Measurements from ENCODE around the gene TTYH1.

DNA sequence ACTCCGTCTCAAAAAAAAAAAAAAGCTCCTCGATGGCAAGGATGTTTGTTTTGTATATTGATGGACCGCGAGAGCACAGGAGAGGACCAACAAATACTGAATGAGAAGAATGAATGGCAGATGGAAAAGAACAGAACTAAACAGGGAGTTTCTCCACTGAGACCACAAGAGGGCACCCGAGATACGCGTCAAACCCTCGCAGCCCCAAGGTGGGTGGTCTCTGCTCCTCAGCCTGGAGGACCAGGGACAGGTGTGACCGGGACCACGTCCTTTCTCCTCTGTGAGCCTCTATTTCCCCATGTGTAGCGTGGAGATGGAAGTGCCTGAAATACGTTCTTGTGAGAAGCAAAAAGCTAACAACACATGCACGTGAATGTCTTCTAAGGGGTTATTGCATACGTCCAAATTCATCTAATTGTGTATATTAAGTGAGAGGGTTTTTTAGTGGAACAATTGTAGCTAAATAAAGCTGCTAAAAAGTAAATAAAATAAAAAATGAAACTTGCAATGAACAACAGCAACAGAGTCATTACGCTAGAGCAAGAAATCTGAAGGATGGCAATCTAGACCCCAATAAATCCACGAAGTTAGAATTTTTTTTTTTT lies 66.2 kb downstream of the TTYH1 start:
- TF ChIP-seq, protein P1, sequence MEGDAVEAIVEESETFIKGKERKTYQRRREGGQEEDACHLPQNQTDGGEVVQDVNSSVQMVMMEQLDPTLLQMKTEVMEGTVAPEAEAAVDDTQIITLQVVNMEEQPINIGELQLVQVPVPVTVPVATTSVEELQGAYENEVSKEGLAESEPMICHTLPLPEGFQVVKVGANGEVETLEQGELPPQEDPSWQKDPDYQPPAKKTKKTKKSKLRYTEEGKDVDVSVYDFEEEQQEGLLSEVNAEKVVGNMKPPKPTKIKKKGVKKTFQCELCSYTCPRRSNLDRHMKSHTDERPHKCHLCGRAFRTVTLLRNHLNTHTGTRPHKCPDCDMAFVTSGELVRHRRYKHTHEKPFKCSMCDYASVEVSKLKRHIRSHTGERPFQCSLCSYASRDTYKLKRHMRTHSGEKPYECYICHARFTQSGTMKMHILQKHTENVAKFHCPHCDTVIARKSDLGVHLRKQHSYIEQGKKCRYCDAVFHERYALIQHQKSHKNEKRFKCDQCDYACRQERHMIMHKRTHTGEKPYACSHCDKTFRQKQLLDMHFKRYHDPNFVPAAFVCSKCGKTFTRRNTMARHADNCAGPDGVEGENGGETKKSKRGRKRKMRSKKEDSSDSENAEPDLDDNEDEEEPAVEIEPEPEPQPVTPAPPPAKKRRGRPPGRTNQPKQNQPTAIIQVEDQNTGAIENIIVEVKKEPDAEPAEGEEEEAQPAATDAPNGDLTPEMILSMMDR (conservative IDR thresholded peaks at IDR 0.05 in 1 of 2, IDR thresholded peaks at IDR 0.05 in 1 of 2; ENCODE audit: low read depth in 1 of 2, low read length in 2 of 2), result peak; percentile 74 to 81
- no peak for TF ChIP-seq EZH2 (IDR thresholded peaks at IDR 0.05; ENCODE audit: low read length, missing control alignments)

All from fibroblast of lung (primary cell).